Endothelial cell of umbilical vein (primary cell): ENCODE results near the gene COX7B2.

Source experiments
- POLR2AphosphoS5 ChIP-seq: IDR thresholded peaks from 2 replicates; pipeline ENCODE4 v1.6.1; 2012; ENCODE audit warnings: low read depth, mild to moderate bottlenecking, control low read depth, low read length, moderate library complexity; ENCODE audit not compliant: insufficient read depth
- TF ChIP-seq, protein P1 (sequence below), 2 donors: IDR thresholded peaks; 1 replicate in 1 of 2; 2 replicates in 1 of 2; pipeline ENCODE4 v1.5.1; 2011; ENCODE audit warnings: low read length in 2 of 2, mild to moderate bottlenecking in 2 of 2, moderate library complexity in 2 of 2, control low read depth in 1 of 2, inconsistent platforms in 1 of 2, low read depth in 1 of 2; ENCODE audit not compliant: insufficient read depth in 1 of 2; ENCODE audit errors: extremely low read depth in 1 of 2

DNA sequence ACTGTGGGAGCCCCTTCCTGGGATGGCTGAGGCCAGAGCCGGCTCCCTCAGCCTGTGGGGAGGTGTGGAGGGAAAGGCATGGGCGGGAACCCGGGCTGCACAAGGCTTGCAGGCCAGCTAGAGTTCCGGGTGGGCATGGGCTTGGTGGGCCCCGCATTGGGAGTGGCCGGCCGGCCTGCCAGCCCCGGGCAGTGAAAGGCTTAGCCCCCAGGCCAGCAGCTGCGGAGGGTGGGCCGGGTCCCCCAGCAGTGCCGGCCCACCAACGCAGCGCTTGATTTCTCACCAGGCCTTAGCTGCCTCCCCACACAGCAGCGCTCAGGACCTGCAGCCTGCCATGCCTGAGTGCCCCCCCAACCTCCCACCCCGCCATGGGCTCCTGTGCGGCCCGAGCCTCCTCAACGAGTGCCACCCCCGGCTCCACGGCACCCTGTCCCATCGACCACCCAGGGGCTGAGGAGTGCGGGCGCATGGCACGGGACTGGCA lies 78.0 kb downstream of the COX7B2 start:
- TF ChIP-seq, protein P1, sequence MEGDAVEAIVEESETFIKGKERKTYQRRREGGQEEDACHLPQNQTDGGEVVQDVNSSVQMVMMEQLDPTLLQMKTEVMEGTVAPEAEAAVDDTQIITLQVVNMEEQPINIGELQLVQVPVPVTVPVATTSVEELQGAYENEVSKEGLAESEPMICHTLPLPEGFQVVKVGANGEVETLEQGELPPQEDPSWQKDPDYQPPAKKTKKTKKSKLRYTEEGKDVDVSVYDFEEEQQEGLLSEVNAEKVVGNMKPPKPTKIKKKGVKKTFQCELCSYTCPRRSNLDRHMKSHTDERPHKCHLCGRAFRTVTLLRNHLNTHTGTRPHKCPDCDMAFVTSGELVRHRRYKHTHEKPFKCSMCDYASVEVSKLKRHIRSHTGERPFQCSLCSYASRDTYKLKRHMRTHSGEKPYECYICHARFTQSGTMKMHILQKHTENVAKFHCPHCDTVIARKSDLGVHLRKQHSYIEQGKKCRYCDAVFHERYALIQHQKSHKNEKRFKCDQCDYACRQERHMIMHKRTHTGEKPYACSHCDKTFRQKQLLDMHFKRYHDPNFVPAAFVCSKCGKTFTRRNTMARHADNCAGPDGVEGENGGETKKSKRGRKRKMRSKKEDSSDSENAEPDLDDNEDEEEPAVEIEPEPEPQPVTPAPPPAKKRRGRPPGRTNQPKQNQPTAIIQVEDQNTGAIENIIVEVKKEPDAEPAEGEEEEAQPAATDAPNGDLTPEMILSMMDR (IDR thresholded peaks at IDR 0.05; ENCODE audit: extremely low read depth in 1 of 2, insufficient read depth in 1 of 2, low read depth in 1 of 2, low read length in 2 of 2) = no peak
- TF ChIP-seq POLR2AphosphoS5 = no peak
